Sigmoid colon (tissue), 7 donors: ENCODE results near the gene MYOZ2. TPM values are rescaled to one million over a fixed set of nuclear protein-coding genes. Genes with fewer than 3 reads are reported as not detected.

Experiments
- DNase-seq: peaks from one replicate; pipeline ENCODE4 v3.0.0-alpha.2; 2019
- H3K27ac ChIP-seq, 4 donors: fragments of 200-600 bp; sonication (generic); one replicate each; pipeline ENCODE4 v1.5.1; 2016 to 2019; ENCODE audit warnings: mild to moderate bottlenecking in 1 of 4
- H3K27me3 ChIP-seq, 3 donors: fragments of 200-600 bp; sonication (generic); one replicate each; pipeline ENCODE4 v1.5.1; 2019; ENCODE audit warnings: mild to moderate bottlenecking in 1 of 3
- H3K36me3 ChIP-seq, 4 donors: fragments of 200-600 bp; sonication (generic); one replicate each; pipeline ENCODE4 v1.5.1; 2016 to 2019
- H3K4me1 ChIP-seq, 4 donors: fragments of 200-600 bp; sonication (generic); one replicate each; pipeline ENCODE4 v1.5.1; 2017 to 2019
- H3K4me3 ChIP-seq, 4 donors: fragments of 200-600 bp; sonication (generic); one replicate each; pipeline ENCODE4 v1.5.1; 2017 to 2019; ENCODE audit warnings: mild to moderate bottlenecking in 2 of 4, moderate library complexity in 1 of 4
- H3K9me3 ChIP-seq, 4 donors: fragments of 200-600 bp in 3 of 4; sonication (generic) in 3 of 4; one replicate each; pipeline versions ENCODE4 v1.5.1 to v1.6.1; 2013 to 2019
- CTCF ChIP-seq, 4 experiments: fragments of 450-650 bp in 3 of 4; fragments of 200-600 bp in 1 of 4; IDR thresholded peaks; one replicate each; pipeline ENCODE4 v1.5.1; 2016 to 2019; ENCODE audit warnings: antibody characterized with exemption in 4 of 4, mild to moderate bottlenecking in 3 of 4, moderate library complexity in 2 of 4
- EP300 ChIP-seq, 4 donors: sonication (generic); formaldehyde crosslinking; IDR thresholded peaks; one replicate each; pipeline ENCODE4 v1.6.1; 2017; ENCODE audit warnings: antibody characterized with exemption in 4 of 4
- POLR2A ChIP-seq, 2 donors: fragments of 450-650 bp; IDR thresholded peaks; one replicate each; pipeline ENCODE4 v1.6.1; 2016; ENCODE audit warnings: antibody characterized with exemption in 2 of 2, mild to moderate bottlenecking in 2 of 2, moderate library complexity in 2 of 2
- POLR2AphosphoS5 ChIP-seq, 4 donors: sonication (generic); formaldehyde crosslinking; IDR thresholded peaks; one replicate each; pipeline ENCODE4 v1.6.1; 2017; ENCODE audit warnings: antibody characterized with exemption in 4 of 4
- WGBS, 2 donors: extraction: QIAGEN DNeasy Blood & Tissue Kit; methylation state at CpG; one replicate each; pipeline ENCODE4 v1.1.7; 2013; 5-methylcytosine and 5-hydroxymethylcytosine counted together
- intact Hi-C: fragments of 100-400 bp; cut with DNase I; formaldehyde crosslinking; loops from one replicate; pipeline ENCODE4 v1.15.1; 2023
- polyA plus RNA-seq, 3 donors: library from polyadenylated mRNA; stranded (reverse); fragments of 200-250 nt; gene quantifications; one replicate each; pipeline ENCODE4 v1.2.3, GENCODE V29; 2013
- total RNA-seq, 4 donors: library from RNA; depleted of rRNA; stranded (reverse); fragments of >200 nt; gene quantifications; one replicate each; pipeline ENCODE4 v1.1.0, GENCODE V29; 2016
- donor health status: healthy with polysubstance abuse.
- donor health status: Bipolar disorder and iron deficiency.
- donor health status: healthy.

The MYOZ2 gene
- total and polyA plus RNA-seq, 7 donors = 0.28 to 1.4 (median 0.69) TPM

- Histone ChIP-seq H3K4me3 (no peak overlapping the region), H3K4me1 (peaks cover 0 to 20% (median 8%) of the 10 kb centered on the region in 4 donors), H3K27me3 (no peaks in the 10 kb centered on the region), H3K9me3 (no peaks in the 10 kb centered on the region), H3K36me3 (no peaks in the 10 kb centered on the region), H3K27ac (peak overlapping the region in 3 of 4 donors; percentile 34 to 69 (median 55))
- peak; percentile 72 for DNase-seq
- TF ChIP-seq POLR2AphosphoS5 (IDR thresholded peaks at IDR 0.05) (peak; percentile 38 to 80 (median 48)), POLR2A (IDR thresholded peaks at IDR 0.05) (no peak), EP300 (IDR thresholded peaks at IDR 0.05) (peak in 1 of 4 donors; percentile 40)
- WGBS, 2 donors = 3 to 48% methylated on average over 2 of the region's 2 CpGs
- intact Hi-C loops = no loop called here
Measured at GRCh38 chr4:119103263-119103662, 32.4 kb upstream of the MYOZ2 start.

- 47 to 67% methylated on average over 4 of the region's 4 CpGs for WGBS, 2 donors
- intact Hi-C loops = loop anchor here (5.0 kb wide), 1 partner anchor 108 kb away; the partner anchor contains the start of gene USP53
- Histone ChIP-seq H3K9me3 (no peaks in the 10 kb centered on the region), H3K4me1 (peaks cover 0 to 10% (median 8%) of the 10 kb centered on the region in 4 donors), H3K27me3 (no peaks in the 10 kb centered on the region), H3K4me3 (no peak overlapping the region), H3K36me3 (no peaks in the 10 kb centered on the region), H3K27ac (no peak overlapping the region)
- TF ChIP-seq CTCF (IDR thresholded peaks at IDR 0.05) (no peak), POLR2AphosphoS5 (IDR thresholded peaks at IDR 0.05) (no peak), EP300 (IDR thresholded peaks at IDR 0.05) (no peak), POLR2A (IDR thresholded peaks at IDR 0.05) (no peak)
- no peak for DNase-seq
Measured at GRCh38 chr4:119104644-119105273, 30.9 kb upstream of the MYOZ2 start.

- peaks cover 0 to 10% (median 8%) of the 10 kb centered on the region in 4 donors for H3K4me1 ChIP-seq
- intact Hi-C loops = loop anchor here (5.0 kb wide), 1 partner anchor 107 kb away; the partner anchor contains the start of gene USP53
- DNase-seq = no peak
- 84 to 89% methylated on average over 1 of the region's 1 CpG for WGBS, 2 donors
- no peaks in the 10 kb centered on the region for H3K9me3 ChIP-seq
- no peak overlapping the region for H3K4me3 ChIP-seq
- no peaks in the 10 kb centered on the region for H3K27me3 ChIP-seq
- H3K36me3 ChIP-seq = no peaks in the 10 kb centered on the region
- no peak overlapping the region for H3K27ac ChIP-seq
- TF ChIP-seq EP300 (IDR thresholded peaks at IDR 0.05) = no peak
- no peak for TF ChIP-seq POLR2A (IDR thresholded peaks at IDR 0.05)
- TF ChIP-seq CTCF (IDR thresholded peaks at IDR 0.05) = no peak
- TF ChIP-seq POLR2AphosphoS5 (IDR thresholded peaks at IDR 0.05) = no peak
Measured at GRCh38 chr4:119105605-119106004, 30.0 kb upstream of the MYOZ2 start.

GRCh38 chr4:119106036-119107000 lies 29.3 kb upstream of the MYOZ2 start:
- TF ChIP-seq POLR2A (IDR thresholded peaks at IDR 0.05) = no peak
- TF ChIP-seq CTCF (IDR thresholded peaks at IDR 0.05) = no peak
- no peak for TF ChIP-seq EP300 (IDR thresholded peaks at IDR 0.05)
- TF ChIP-seq POLR2AphosphoS5 (IDR thresholded peaks at IDR 0.05) = no peak
- Histone ChIP-seq H3K4me1 (peaks cover 0 to 10% (median 8%) of the 10 kb centered on the region in 4 donors), H3K36me3 (no peaks in the 10 kb centered on the region), H3K27me3 (no peaks in the 10 kb centered on the region), H3K4me3 (no peak overlapping the region), H3K9me3 (no peaks in the 10 kb centered on the region), H3K27ac (no peak overlapping the region)
- intact Hi-C loops = loop anchor here (5.0 kb wide), 1 partner anchor 106 kb away; the partner anchor contains the start of gene USP53
- no peak for DNase-seq
- WGBS, 2 donors = 78 to 80% methylated on average over 4 of the region's 4 CpGs

GRCh38 chr4:119110121-119110520 lies 25.5 kb upstream of the MYOZ2 start:
- intact Hi-C loops = no loop called here
- no peaks in the 10 kb centered on the region for H3K27me3 ChIP-seq
- peaks cover 0 to 5% (median 0%) of the 10 kb centered on the region in 4 donors for H3K4me1 ChIP-seq
- no peak overlapping the region for H3K27ac ChIP-seq
- no peaks in the 10 kb centered on the region for H3K9me3 ChIP-seq
- WGBS, 2 donors = 94 to 95% methylated on average over 2 of the region's 2 CpGs
- H3K4me3 ChIP-seq = no peak overlapping the region
- no peak for DNase-seq
- TF ChIP-seq POLR2AphosphoS5 (IDR thresholded peaks at IDR 0.05) (no peak), POLR2A (IDR thresholded peaks at IDR 0.05) (no peak), EP300 (IDR thresholded peaks at IDR 0.05) (no peak)
- no peaks in the 10 kb centered on the region for H3K36me3 ChIP-seq
